H1 (cell line): ENCODE measurements around the gene DGUOK. TPM values are rescaled to one million over a fixed set of nuclear protein-coding genes. Genes with fewer than 3 reads are reported as not detected.

Experiments used
- CTCF ChIA-PET: fragments of 300-600 bp; sonication (Branson Sonifier 250); formaldehyde crosslinking; loops from one replicate; lab custom pipeline; 2021; ENCODE audit not compliant: partially characterized antibody; lab: Charles Lee
- POLR2A ChIA-PET: fragments of 300-600 bp; sonication (Branson Sonifier 250); formaldehyde crosslinking; loops from one replicate; lab custom pipeline; 2021; ENCODE audit warnings: inconsistent platforms; ENCODE audit not compliant: partially characterized antibody; lab: Charles Lee
- DNase-seq, 2 experiments: peaks; one replicate each; pipeline versions ENCODE4 v3.0.0 to v3.0.0-alpha.2; 2010 to 2022; ENCODE audit warnings: low spot score in 2 of 2, low read depth in 1 of 2, mixed read lengths in 1 of 2
- FAIRE-seq: peaks from 2 replicates; lab custom pipeline; 2011; peaks lifted over from hg19 to GRCh38; lab: Jason Lieb, UNC
- H2AFZ ChIP-seq: 2 replicates; pipeline ENCODE4 v1.8.1; 2012; ENCODE audit warnings: low read length, inconsistent platforms
- H2AK5ac ChIP-seq: 2 replicates; pipeline ENCODE4 v1.6.1; 2013; ENCODE audit warnings: low read depth, low read length
- H2BK120ac ChIP-seq: replicated peaks from 2 replicates; pipeline ENCODE3; 2013; ENCODE audit warnings: low read depth, low read length, inconsistent platforms
- H2BK12ac ChIP-seq: 2 replicates; pipeline ENCODE4 v1.6.1; 2013; ENCODE audit warnings: low read depth, low read length
- H2BK15ac ChIP-seq: 2 replicates; pipeline ENCODE4 v1.6.1; 2013; ENCODE audit warnings: low read length
- H2BK20ac ChIP-seq: 2 replicates; pipeline ENCODE4 v1.6.1; 2013; ENCODE audit warnings: low read length
- H2BK5ac ChIP-seq: 2 replicates; pipeline ENCODE4 v1.6.1; 2013; ENCODE audit warnings: low read depth, low read length
- H3K14ac ChIP-seq: 2 replicates; pipeline ENCODE4 v1.6.1; 2013; ENCODE audit warnings: inconsistent platforms; ENCODE audit not compliant: insufficient read length
- H3K18ac ChIP-seq: 2 replicates; pipeline ENCODE4 v1.6.1; 2013; ENCODE audit warnings: low read length; ENCODE audit errors: extremely low read depth
- H3K23ac ChIP-seq: 2 replicates; pipeline ENCODE4 v1.6.1; 2013; ENCODE audit warnings: inconsistent platforms; ENCODE audit not compliant: insufficient read length
- H3K23me2 ChIP-seq: 2 replicates; pipeline ENCODE4 v1.6.1; 2013; ENCODE audit warnings: low read depth, low read length
- H3K27ac ChIP-seq: 2 replicates; pipeline ENCODE4 v1.6.1; 2011; ENCODE audit warnings: low read depth, low read length, inconsistent platforms
- H3K27me3 ChIP-seq, 4 experiments: replicated peaks in 1 of 4; 1 replicate in 1 of 4; 2 replicates in 3 of 4; pipeline versions ENCODE4 v1.6.1 to v1.8.1; 2011 to 2013; ENCODE audit warnings: low read length in 3 of 4, mild to moderate bottlenecking in 3 of 4, inconsistent platforms in 2 of 4, mixed read lengths in 2 of 4, moderate library complexity in 1 of 4; ENCODE audit not compliant: control insufficient read depth in 3 of 4, insufficient read depth in 3 of 4; ENCODE audit errors: extremely low read depth in 1 of 4
- H3K36me3 ChIP-seq, 4 experiments: 2 replicates each; pipeline versions ENCODE4 v1.6.1 to v1.8.1; 2011 to 2013; ENCODE audit warnings: mild to moderate bottlenecking in 4 of 4, low read length in 3 of 4, moderate library complexity in 2 of 4, control low read depth in 1 of 4, inconsistent platforms in 1 of 4; ENCODE audit not compliant: insufficient read depth in 4 of 4, control insufficient read depth in 2 of 4
- H3K4ac ChIP-seq: replicated peaks from 2 replicates; pipeline ENCODE3; 2013; ENCODE audit warnings: low read length, low read depth, mixed read lengths, inconsistent platforms; ENCODE audit not compliant: insufficient read length
- H3K4me1 ChIP-seq, 4 experiments: replicated peaks in 1 of 4; 1 replicate in 1 of 4; 2 replicates in 3 of 4; pipeline versions ENCODE4 v1.6.1 to v1.8.1; 2011 to 2013; ENCODE audit warnings: low read length in 3 of 4, inconsistent platforms in 2 of 4, mixed read lengths in 1 of 4; ENCODE audit not compliant: insufficient read depth in 4 of 4, control insufficient read depth in 3 of 4
- H3K4me2 ChIP-seq, 2 experiments: 2 replicates each; pipeline versions ENCODE4 v1.6.1 to v1.8.1; 2011 to 2013; ENCODE audit warnings: low read depth in 2 of 2, low read length in 2 of 2, control low read depth in 1 of 2, inconsistent platforms in 1 of 2, mild to moderate bottlenecking in 1 of 2; ENCODE audit not compliant: insufficient read depth in 1 of 2
- H3K4me3 ChIP-seq, 4 experiments: fragments of 200-600, 300-600 bp in 1 of 4; sonication (generic), shearing (Covaris generic), sonication (Bioruptor Twin) in 1 of 4; 2 replicates each; pipeline versions ENCODE4 v1.5.1 to v1.8.1; 2011 to 2016; ENCODE audit warnings: low read length in 4 of 4, low read depth in 3 of 4, control low read depth in 2 of 4, inconsistent platforms in 2 of 4, mild to moderate bottlenecking in 2 of 4, mixed read lengths in 1 of 4, moderate library complexity in 1 of 4; ENCODE audit not compliant: insufficient read depth in 2 of 4; ENCODE audit errors: extremely low read depth in 1 of 4
- H3K56ac ChIP-seq: replicated peaks from 2 replicates; pipeline ENCODE3; 2013; ENCODE audit warnings: low read depth, mild to moderate bottlenecking, mixed read lengths, low read length, inconsistent platforms; ENCODE audit not compliant: insufficient read length
- H3K79me1 ChIP-seq: 2 replicates; pipeline ENCODE4 v1.6.1; 2013; ENCODE audit warnings: low read depth, low read length, control low read depth
- H3K79me2 ChIP-seq, 2 experiments: 2 replicates each; pipeline versions ENCODE4 v1.6.1 to v1.8.1; 2012 to 2013; ENCODE audit warnings: low read length in 2 of 2, mild to moderate bottlenecking in 2 of 2, inconsistent platforms in 1 of 2; ENCODE audit not compliant: insufficient read depth in 2 of 2, control insufficient read depth in 1 of 2
- H3K9ac ChIP-seq, 4 experiments: replicated peaks in 1 of 4; 1 replicate in 1 of 4; 2 replicates in 3 of 4; pipeline versions ENCODE4 v1.6.1 to v1.8.1; 2011 to 2013; ENCODE audit warnings: low read depth in 3 of 4, low read length in 3 of 4, control low read depth in 2 of 4, mild to moderate bottlenecking in 2 of 4, moderate library complexity in 2 of 4, inconsistent platforms in 1 of 4; ENCODE audit errors: extremely low read depth in 1 of 4
- H3K9me3 ChIP-seq, 2 experiments: 2 replicates each; pipeline versions ENCODE4 v1.6.1 to v1.8.1; 2012 to 2013; ENCODE audit warnings: mild to moderate bottlenecking in 2 of 2, moderate library complexity in 2 of 2, control low read depth in 1 of 2, inconsistent platforms in 1 of 2, low read depth in 1 of 2, low read length in 1 of 2, mixed read lengths in 1 of 2; ENCODE audit not compliant: insufficient read depth in 2 of 2
- H4K20me1 ChIP-seq, 2 experiments: replicated peaks in 1 of 2; 2 replicates each; pipeline versions ENCODE3 to v1.8.1; 2011 to 2013; ENCODE audit warnings: inconsistent platforms in 2 of 2, low read length in 2 of 2, mild to moderate bottlenecking in 1 of 2; ENCODE audit not compliant: insufficient read depth in 2 of 2, control insufficient read depth in 1 of 2
- H4K5ac ChIP-seq: 2 replicates; pipeline ENCODE4 v1.6.1; 2013; ENCODE audit warnings: low read length, low read depth, mixed read lengths, inconsistent platforms; ENCODE audit not compliant: insufficient read length
- H4K8ac ChIP-seq: 2 replicates; pipeline ENCODE4 v1.8.0; 2013; ENCODE audit warnings: mild to moderate bottlenecking, moderate library complexity, low read length, inconsistent platforms; ENCODE audit not compliant: insufficient read depth; ENCODE audit errors: extremely low read depth
- H4K91ac ChIP-seq: replicated peaks from 2 replicates; pipeline ENCODE3; 2013; ENCODE audit warnings: low read length, mixed read lengths, inconsistent platforms; ENCODE audit not compliant: insufficient read length
- ATF3 ChIP-seq: IDR thresholded peaks from 2 replicates; pipeline ENCODE4 v1.6.1; 2011; ENCODE audit warnings: low read depth, mild to moderate bottlenecking, low read length; ENCODE audit not compliant: insufficient read depth
- CTCF ChIP-seq, 3 experiments: IDR thresholded peaks; 1 replicate in 2 of 3; 2 replicates in 1 of 3; pipeline versions ENCODE4 v1.5.1 to v1.6.1; 2011; ENCODE audit warnings: low read length in 3 of 3, mild to moderate bottlenecking in 3 of 3, inconsistent platforms in 2 of 3, low read depth in 1 of 3, moderate library complexity in 1 of 3; ENCODE audit not compliant: insufficient read depth in 1 of 3; ENCODE audit errors: control extremely low read depth in 1 of 3
- GTF2F1 ChIP-seq: IDR thresholded peaks from 2 replicates; pipeline ENCODE4 v1.6.1; 2012; ENCODE audit warnings: low read depth, low read length, improper control_type of control experiment, borderline replicate concordance
- JUN ChIP-seq: IDR thresholded peaks from 2 replicates; pipeline ENCODE4 v1.6.1; 2011; ENCODE audit warnings: low read depth, mild to moderate bottlenecking, improper control_type of control experiment, low read length
- JUND ChIP-seq: IDR thresholded peaks from 2 replicates; pipeline ENCODE4 v1.6.1; 2011; ENCODE audit warnings: mild to moderate bottlenecking, improper control_type of control experiment, low read length
- POLR2A ChIP-seq, 2 experiments: IDR thresholded peaks; 1 replicate in 1 of 2; 2 replicates in 1 of 2; pipeline ENCODE4 v1.6.1; 2011; ENCODE audit warnings: low read depth in 2 of 2, low read length in 2 of 2, mild to moderate bottlenecking in 2 of 2; ENCODE audit errors: control extremely low read depth in 1 of 2
- RAD21 ChIP-seq, 2 experiments: IDR thresholded peaks in 1 of 2; conservative IDR thresholded peaks in 1 of 2; 2 replicates each; pipeline ENCODE4 v1.6.1; 2011; ENCODE audit warnings: low read depth in 2 of 2, low read length in 2 of 2, improper control_type of control experiment in 1 of 2, inconsistent platforms in 1 of 2, mild to moderate bottlenecking in 1 of 2, moderate library complexity in 1 of 2
- SAP30 ChIP-seq: fragments of 300-600 bp; sonication (generic); IDR thresholded peaks from 2 replicates; pipeline ENCODE4 v1.7.1; 2012; ENCODE audit warnings: low read length, moderate library complexity, mild to moderate bottlenecking, inconsistent platforms; ENCODE audit not compliant: insufficient read depth, insufficient replicate concordance
- WGBS, 2 experiments: shearing (Covaris generic) in 1 of 2; methylation state at CpG; one replicate each; pipeline versions ENCODE4 v1.1.6 to v1.1.7; 2013 to 2015; ENCODE audit warnings: low lambda C conversion rate in 2 of 2, mixed read lengths in 2 of 2, inconsistent platforms in 1 of 2, low coverage in 1 of 2, missing lambda C conversion rate in 1 of 2; ENCODE audit not compliant: insufficient replicate concordance in 2 of 2, insufficient coverage in 1 of 2, insufficient read length in 1 of 2; ENCODE audit errors: extremely low coverage in 1 of 2, missing lambda C conversion rate in 1 of 2; 5-methylcytosine and 5-hydroxymethylcytosine counted together
- polyA plus RNA-seq, 7 experiments: library from polyadenylated mRNA; depleted of rRNA in 3 of 7; stranded (reverse) in 5 of 7; unstranded in 2 of 7; fragments of >200 nt in 5 of 7; fragments of 200-250 nt in 2 of 7; gene quantifications; 1 replicate in 5 of 7; 2 replicates in 1 of 7; 4 replicates in 1 of 7; pipeline versions ENCODE4 v1.2.1 to v1.2.3, GENCODE V29; 2011 to 2013; ENCODE audit warnings: missing spikeins in 2 of 7, mixed read lengths in 2 of 7
- total RNA-seq: library from RNA; stranded (reverse); fragmentation: NEBNext Ultra II Directional; extraction: Animal tissue kit (Norgen Biotek cat#: 25700); gene quantifications from 2 replicates; pipeline ENCODE4 v1.2.1, GENCODE V29; 2021

The DGUOK gene
- total and polyA plus RNA-seq, 2 of the 8 experiments (the other 6 are each of a cell fraction or from before 2014, with no cell fraction given), result 110 to 168 TPM

DNA sequence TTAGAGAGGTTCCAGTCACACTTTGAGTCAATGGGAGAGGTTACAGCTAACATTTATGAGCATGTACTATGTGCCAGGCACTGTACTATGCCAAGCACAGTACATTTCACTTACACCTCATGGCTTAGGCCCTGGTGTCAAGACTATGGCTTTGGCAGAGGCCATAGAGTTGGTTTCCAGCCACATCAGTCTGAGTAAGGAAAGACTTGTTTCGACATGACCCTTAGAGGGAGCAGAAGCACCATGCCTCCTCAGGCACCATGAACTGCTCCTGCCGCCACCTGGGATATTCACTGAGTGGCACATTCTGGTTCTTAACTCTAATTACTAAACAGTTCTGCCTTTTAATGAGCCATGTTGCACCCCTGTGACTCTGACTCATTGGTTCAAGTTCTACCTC is 12.7 kb downstream of the DGUOK start:
- Histone ChIP-seq H4K5ac (no peak overlapping the region), H2BK120ac (no peak overlapping the region), H3K18ac (no peak overlapping the region), H4K91ac (no peak overlapping the region), H3K4me1 (no peaks in the 10 kb centered on the region), H4K8ac (no peak overlapping the region), H3K4me2 (no peak overlapping the region), H2BK12ac (no peak overlapping the region), H2AK5ac (no peak overlapping the region), H3K23me2 (no peaks in the 10 kb centered on the region; the same call in 1 of the 2 replicates), H2BK20ac (no peak overlapping the region), H3K4me3 (no peak overlapping the region), H3K27me3 (no peaks in the 10 kb centered on the region), H2BK15ac (no peak overlapping the region), H2AFZ (no peak overlapping the region), H3K36me3 (peaks cover 0 to 15% (median 5%) of the 10 kb centered on the region in 4 experiments; a peak in 5 of 8 replicates), H3K9ac (no peak overlapping the region), H3K79me2 (peaks cover 13 to 93% of the 10 kb centered on the region in 2 experiments), H3K4ac (no peak overlapping the region), H3K14ac (no peak overlapping the region), H3K23ac (no peak overlapping the region), H2BK5ac (no peak overlapping the region; the same call in 1 of the 2 replicates), H3K56ac (no peak overlapping the region), H3K79me1 (peaks cover 10% of the 10 kb centered on the region; the same call in 1 of the 2 replicates), H3K27ac (no peak overlapping the region), H3K9me3 (no peaks in the 10 kb centered on the region), H4K20me1 (peaks cover 8 to 18% of the 10 kb centered on the region in 2 experiments)
- ChIA-PET POLR2A (interaction anchor here (1.0 kb wide), 1 partner anchor 181 kb away, joined by 3 read pairs; no protein-coding TSS in a partner anchor), CTCF (interaction anchor here (0.7 to 2.2 kb wide), 11 partner anchors 9 to 212 kb away, joined by 3 to 10 read pairs (median 5); partner anchors contain the start of gene DGUOK)
- TF ChIP-seq JUND (no peak), ATF3 (no peak), GTF2F1 (no peak), CTCF (IDR thresholded peaks at IDR 0.05; ENCODE audit: control extremely low read depth in 1 of 3, insufficient read depth in 1 of 3, low read depth in 1 of 3, low read length in 3 of 3) (peak; percentile 32 to 38 (median 36); a peak in 3 of 4 replicates), POLR2A (IDR thresholded peaks at IDR 0.05; ENCODE audit: control extremely low read depth in 1 of 2, low read depth in 2 of 2, low read length in 2 of 2) (no peak), RAD21 (IDR thresholded peaks at IDR 0.05 in 1 of 2, conservative IDR thresholded peaks at IDR 0.05 in 1 of 2; ENCODE audit: low read depth in 2 of 2, low read length in 2 of 2) (peak; percentile 54 to 64), JUN (no peak), SAP30 (no peak)
- 79% methylated on average over 2 of the region's 2 CpGs; no CpG with 5 or more reads in 1 of the 2 experiments for WGBS, 2 experiments
- DNase-seq (peak in 1 of 2 experiments; percentile 7), FAIRE-seq (no peak)
